OCI-LY1 (cell line): ENCODE measurements around the gene RHOB.

Experiments used
- EZH2 ChIP-seq: fragments of 200-600 bp; sonication (generic), shearing (Covaris generic); IDR thresholded peaks from 2 replicates; pipeline ENCODE4 v1.8.0; 2017; ENCODE audit warnings: borderline replicate concordance, mixed run types, mild to moderate bottlenecking, antibody characterized with exemption, low read length, moderate library complexity, mixed read lengths
- TF ChIP-seq, protein P1 (sequence below): fragments of 200-600 bp; sonication (generic), shearing (Covaris generic); IDR thresholded peaks from 2 replicates; pipeline ENCODE4 v1.5.1; 2017; ENCODE audit warnings: mild to moderate bottlenecking, antibody characterized with exemption, low read length, moderate library complexity, mixed read lengths

DNA sequence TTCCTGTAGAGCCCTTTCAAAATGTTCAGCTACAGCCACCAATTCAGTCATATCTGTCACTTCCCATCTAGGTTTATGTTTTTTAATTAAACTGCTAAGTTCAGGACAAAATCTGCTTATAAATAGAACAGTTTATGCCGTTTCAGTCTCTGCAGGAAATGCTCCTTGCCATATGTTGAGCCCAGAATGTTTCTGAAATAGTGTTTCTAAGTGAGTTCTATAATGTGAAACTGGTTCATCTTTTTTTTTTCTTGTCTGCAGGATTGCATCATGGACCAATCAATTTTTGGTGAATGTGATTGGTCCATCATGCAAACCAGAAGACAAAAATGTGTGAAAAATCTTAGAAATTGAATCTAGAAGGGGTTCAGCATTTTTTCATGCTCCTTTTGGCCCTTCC, 30.2 kb upstream of the RHOB start:
- TF ChIP-seq, protein P1, sequence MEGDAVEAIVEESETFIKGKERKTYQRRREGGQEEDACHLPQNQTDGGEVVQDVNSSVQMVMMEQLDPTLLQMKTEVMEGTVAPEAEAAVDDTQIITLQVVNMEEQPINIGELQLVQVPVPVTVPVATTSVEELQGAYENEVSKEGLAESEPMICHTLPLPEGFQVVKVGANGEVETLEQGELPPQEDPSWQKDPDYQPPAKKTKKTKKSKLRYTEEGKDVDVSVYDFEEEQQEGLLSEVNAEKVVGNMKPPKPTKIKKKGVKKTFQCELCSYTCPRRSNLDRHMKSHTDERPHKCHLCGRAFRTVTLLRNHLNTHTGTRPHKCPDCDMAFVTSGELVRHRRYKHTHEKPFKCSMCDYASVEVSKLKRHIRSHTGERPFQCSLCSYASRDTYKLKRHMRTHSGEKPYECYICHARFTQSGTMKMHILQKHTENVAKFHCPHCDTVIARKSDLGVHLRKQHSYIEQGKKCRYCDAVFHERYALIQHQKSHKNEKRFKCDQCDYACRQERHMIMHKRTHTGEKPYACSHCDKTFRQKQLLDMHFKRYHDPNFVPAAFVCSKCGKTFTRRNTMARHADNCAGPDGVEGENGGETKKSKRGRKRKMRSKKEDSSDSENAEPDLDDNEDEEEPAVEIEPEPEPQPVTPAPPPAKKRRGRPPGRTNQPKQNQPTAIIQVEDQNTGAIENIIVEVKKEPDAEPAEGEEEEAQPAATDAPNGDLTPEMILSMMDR: no peak
- no peak for TF ChIP-seq EZH2
